Measurements from ENCODE around the gene RPL13.

RPL13 gene

GRCh38 chr16:89589241-89589926 lies 28.9 kb downstream of the RPL13 start:
- DNase-seq (ENCODE audit: extremely low spot score, insufficient read length, low read depth) (no peak), FAIRE-seq (no peak)

- FAIRE-seq (no peak), DNase-seq (ENCODE audit: extremely low spot score, insufficient read length, low read depth) (no peak)
These were observed 33.4 kb downstream of the RPL13 start for GRCh38 chr16:89593841-89594240.

- no peak for FAIRE-seq
- no peak for DNase-seq (ENCODE audit: extremely low spot score, insufficient read length, low read depth)
These were observed 35.0 kb downstream of the RPL13 start for GRCh38 chr16:89595330-89596060.

- FAIRE-seq (no peak), DNase-seq (ENCODE audit: extremely low spot score, insufficient read length, low read depth) (no peak)
These were observed 35.7 kb downstream of the RPL13 start for GRCh38 chr16:89596061-89596689.

- DNase-seq (ENCODE audit: extremely low spot score, insufficient read length, low read depth): no peak
- no peak for FAIRE-seq
These were observed 36.6 kb downstream of the RPL13 start for GRCh38 chr16:89596957-89597649.

- FAIRE-seq (no peak), DNase-seq (ENCODE audit: extremely low spot score, insufficient read length, low read depth) (no peak)
These were observed 37.7 kb downstream of the RPL13 start for GRCh38 chr16:89598199-89598598.

GRCh38 chr16:89599451-89599858 lies 39.0 kb downstream of the RPL13 start:
- FAIRE-seq (peak; percentile 35), DNase-seq (ENCODE audit: extremely low spot score, insufficient read length, low read depth) (no peak)

GRCh38 chr16:89599902-89600301 lies 39.4 kb downstream of the RPL13 start:
- FAIRE-seq (no peak), DNase-seq (ENCODE audit: extremely low spot score, insufficient read length, low read depth) (no peak)

- FAIRE-seq (no peak), DNase-seq (ENCODE audit: extremely low spot score, insufficient read length, low read depth) (no peak)
These were observed 39.9 kb downstream of the RPL13 start for GRCh38 chr16:89600427-89600826.

GRCh38 chr16:89600956-89601355 lies 40.5 kb downstream of the RPL13 start:
- FAIRE-seq (no peak), DNase-seq (ENCODE audit: extremely low spot score, insufficient read length, low read depth) (no peak)

- FAIRE-seq (no peak), DNase-seq (ENCODE audit: extremely low spot score, insufficient read length, low read depth) (no peak)
These were observed 41.4 kb downstream of the RPL13 start for GRCh38 chr16:89601906-89602272.

GRCh38 chr16:89602273-89602951 lies 41.9 kb downstream of the RPL13 start:
- no peak for DNase-seq (ENCODE audit: extremely low spot score, insufficient read length, low read depth)
- FAIRE-seq: no peak

- DNase-seq (ENCODE audit: extremely low spot score, insufficient read length, low read depth): no peak
- no peak for FAIRE-seq
These were observed 42.6 kb downstream of the RPL13 start for GRCh38 chr16:89602952-89603590.

- DNase-seq (ENCODE audit: extremely low spot score, insufficient read length, low read depth): no peak
- no peak for FAIRE-seq
These were observed 44.3 kb downstream of the RPL13 start for GRCh38 chr16:89604764-89605163.

- DNase-seq (ENCODE audit: extremely low spot score, insufficient read length, low read depth): no peak
- no peak for FAIRE-seq
These were observed 44.9 kb downstream of the RPL13 start for GRCh38 chr16:89605186-89605970.

GRCh38 chr16:89606006-89606405 lies 45.5 kb downstream of the RPL13 start:
- FAIRE-seq (no peak), DNase-seq (ENCODE audit: extremely low spot score, insufficient read length, low read depth) (no peak)

- FAIRE-seq (no peak), DNase-seq (ENCODE audit: extremely low spot score, insufficient read length, low read depth) (no peak)
These were observed 47.0 kb downstream of the RPL13 start for GRCh38 chr16:89607453-89607852.

GRCh38 chr16:89607937-89608740 lies 47.7 kb downstream of the RPL13 start:
- no peak for DNase-seq (ENCODE audit: extremely low spot score, insufficient read length, low read depth)
- FAIRE-seq: no peak
